Uterus (tissue), 4 donors: ENCODE measurements around the gene IGSF1. TPM values are rescaled to one million over a fixed set of nuclear protein-coding genes. Genes with fewer than 3 reads are reported as not detected.

Experiments used
- DNase-seq, 2 donors: peaks; one replicate each; pipeline ENCODE4 v3.0.0-alpha.2; 2019 to 2020
- H3K27ac ChIP-seq, 2 donors: fragments of 200-600 bp; sonication (generic); 1 replicate in 1 of 2; 2 replicates in 1 of 2; pipeline ENCODE4 v1.5.1; 2016 to 2018
- H3K27me3 ChIP-seq, 2 donors: fragments of 200-600 bp; sonication (generic); one replicate each; pipeline ENCODE4 v1.5.1; 2018 to 2019; ENCODE audit warnings: control low read depth in 1 of 2
- H3K36me3 ChIP-seq, 2 donors: fragments of 200-600 bp; sonication (generic); one replicate each; pipeline ENCODE4 v1.5.1; 2019; ENCODE audit warnings: control low read depth in 1 of 2
- H3K4me1 ChIP-seq, 2 donors: fragments of 200-600 bp; sonication (generic); one replicate each; pipeline ENCODE4 v1.5.1; 2018 to 2019; ENCODE audit warnings: control low read depth in 1 of 2
- H3K4me3 ChIP-seq, 2 donors: fragments of 200-600 bp; sonication (generic); 1 replicate in 1 of 2; 2 replicates in 1 of 2; pipeline ENCODE4 v1.5.1; 2018 to 2019; ENCODE audit warnings: mild to moderate bottlenecking in 1 of 2
- H3K9me3 ChIP-seq, 2 donors: fragments of 200-600 bp; sonication (generic); one replicate each; pipeline ENCODE4 v1.5.1; 2019; ENCODE audit warnings: control low read depth in 1 of 2
- CTCF ChIP-seq, 4 experiments: fragments of 200-600 bp in 2 of 4; fragments of 450-650 bp in 2 of 4; sonication (generic) in 2 of 4; IDR thresholded peaks; one replicate each; pipeline ENCODE4 v1.5.1; 2016 to 2019; ENCODE audit warnings: antibody characterized with exemption in 4 of 4, mild to moderate bottlenecking in 2 of 4, moderate library complexity in 1 of 4
- POLR2A ChIP-seq, 2 donors: fragments of 450-650 bp; IDR thresholded peaks; one replicate each; pipeline ENCODE4 v1.6.1; 2016; ENCODE audit warnings: antibody characterized with exemption in 2 of 2, mild to moderate bottlenecking in 1 of 2, moderate library complexity in 1 of 2
- intact Hi-C: fragments of 100-400 bp; cut with DNase I; formaldehyde crosslinking; loops from one replicate; pipeline ENCODE4 v1.15.1; 2023; ENCODE audit warnings: low total_unique reads
- total RNA-seq, 4 donors: library from RNA; depleted of rRNA in 3 of 4; stranded (reverse); fragments of >200 nt in 3 of 4; gene quantifications; one replicate each; pipeline versions ENCODE4 v1.1.0 to v1.2.4, GENCODE V29; 2014 to 2023
- donor health status: DM: yes; HTN: yes; CAD: no.

Gene IGSF1
- total RNA-seq, 4 donors from 2014 or later, result 0.34 to 5.1 TPM; not detected in 2

- DNase-seq, result no peak
- intact Hi-C loops, result no loop called here
- Histone ChIP-seq H3K27me3 (no peaks in the 10 kb centered on the region), H3K27ac (no peak overlapping the region), H3K9me3 (no peaks in the 10 kb centered on the region), H3K4me1 (no peaks in the 10 kb centered on the region), H3K4me3 (no peak overlapping the region), H3K36me3 (no peaks in the 10 kb centered on the region)
- no peak for TF ChIP-seq POLR2A (IDR thresholded peaks at IDR 0.05)
- no peak for TF ChIP-seq CTCF (IDR thresholded peaks at IDR 0.05)
Measured at GRCh38 chrX:131225078-131225477, 64.0 kb downstream of the IGSF1 start.

Other genes starting within 250 kb of the IGSF1 start
- under 1 TPM in 1 of 4 donors, not detected in 3; 0.55 TPM for gene ARHGAP36, start 231.0 kb downstream of the IGSF1 start, total RNA-seq